NK-92 (cell line): ENCODE data around the gene SLC6A7.

Experiments
- DNase-seq: peaks from one replicate; lab custom pipeline; 2025; ENCODE audit not compliant: unreplicated experiment; lab: John Stamatoyannopoulos, UW

The SLC6A7 gene

DNA sequence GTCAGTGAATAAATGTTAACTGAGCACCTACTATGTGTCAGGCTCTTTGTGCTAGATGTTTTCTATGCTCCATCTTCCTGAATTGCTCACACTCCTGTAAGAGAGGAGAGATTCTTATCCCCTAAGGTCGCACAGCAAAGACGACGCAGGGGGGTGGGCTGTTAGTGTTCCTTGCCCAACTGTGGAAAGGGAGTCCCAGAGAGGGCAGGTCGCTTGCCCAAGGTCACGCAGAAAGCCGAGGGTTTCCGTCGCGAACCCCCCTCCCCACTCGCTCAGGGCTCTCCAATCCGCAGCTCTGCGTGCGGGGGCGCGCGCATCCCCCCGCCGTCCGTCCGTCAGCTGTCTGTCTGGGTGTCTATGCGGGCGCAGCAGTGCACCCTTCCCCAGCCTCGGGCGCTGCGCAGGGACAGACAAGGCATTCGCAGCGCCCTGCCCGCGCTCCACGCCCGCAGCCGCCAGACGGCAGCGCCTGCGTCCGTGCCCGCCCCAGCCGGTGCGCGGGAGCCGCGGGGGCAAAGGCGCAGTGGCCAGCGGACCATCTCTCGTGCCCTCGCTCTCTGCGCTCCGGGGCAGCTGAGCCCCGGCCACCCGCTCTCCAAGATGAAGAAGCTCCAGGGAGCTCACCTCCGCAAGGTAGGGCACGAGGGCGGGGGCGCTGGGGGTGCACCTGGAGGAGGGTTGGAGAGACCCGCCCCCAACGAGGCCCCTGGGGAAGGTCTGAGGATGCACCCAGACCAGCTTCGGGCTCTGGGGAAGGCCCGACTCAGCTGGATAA is at the start of gene SLC6A7:
Gene SLC6A7, plus strand, starts transcription at position 335 of the 775 bp plus-strand sequence. Its CDS starts 266 bp downstream, at position 601.
- no peak for DNase-seq

GRCh38 chr5:150140830-150141229 is 49.0 kb upstream of the SLC6A7 start:
- DNase-seq, result no peak

DNA sequence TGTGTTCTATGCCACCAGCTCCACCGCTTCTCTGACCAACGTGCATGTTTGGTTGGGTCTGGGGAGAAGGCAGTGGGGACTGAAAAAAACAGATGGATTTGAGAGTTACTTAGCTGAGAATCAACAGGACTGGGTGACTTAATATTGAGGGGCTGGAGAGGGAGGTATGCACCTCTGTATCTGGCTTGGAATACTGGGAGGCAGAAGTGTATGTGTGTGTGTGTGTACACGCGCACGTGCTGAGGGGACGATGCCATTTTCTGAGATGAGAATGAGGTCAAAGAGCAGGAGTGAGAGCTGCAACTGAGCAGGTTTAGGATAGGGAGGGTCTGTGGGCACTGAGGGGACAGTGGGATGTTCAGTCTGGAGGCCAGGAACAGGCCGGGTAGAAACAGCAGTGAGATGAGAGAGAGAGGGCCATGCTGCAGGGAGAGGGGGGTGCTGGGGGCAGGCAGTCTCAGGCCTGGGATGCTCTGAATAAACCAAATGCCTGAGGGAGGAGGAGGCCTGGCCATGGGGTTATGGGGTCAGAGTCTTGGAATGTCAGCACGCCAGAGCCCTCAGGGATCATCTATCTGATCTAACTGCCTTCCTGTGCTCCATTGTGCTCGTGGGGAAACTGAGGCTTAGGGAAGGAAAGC is 48.2 kb upstream of the SLC6A7 start:
- DNase-seq, result no peak

DNA sequence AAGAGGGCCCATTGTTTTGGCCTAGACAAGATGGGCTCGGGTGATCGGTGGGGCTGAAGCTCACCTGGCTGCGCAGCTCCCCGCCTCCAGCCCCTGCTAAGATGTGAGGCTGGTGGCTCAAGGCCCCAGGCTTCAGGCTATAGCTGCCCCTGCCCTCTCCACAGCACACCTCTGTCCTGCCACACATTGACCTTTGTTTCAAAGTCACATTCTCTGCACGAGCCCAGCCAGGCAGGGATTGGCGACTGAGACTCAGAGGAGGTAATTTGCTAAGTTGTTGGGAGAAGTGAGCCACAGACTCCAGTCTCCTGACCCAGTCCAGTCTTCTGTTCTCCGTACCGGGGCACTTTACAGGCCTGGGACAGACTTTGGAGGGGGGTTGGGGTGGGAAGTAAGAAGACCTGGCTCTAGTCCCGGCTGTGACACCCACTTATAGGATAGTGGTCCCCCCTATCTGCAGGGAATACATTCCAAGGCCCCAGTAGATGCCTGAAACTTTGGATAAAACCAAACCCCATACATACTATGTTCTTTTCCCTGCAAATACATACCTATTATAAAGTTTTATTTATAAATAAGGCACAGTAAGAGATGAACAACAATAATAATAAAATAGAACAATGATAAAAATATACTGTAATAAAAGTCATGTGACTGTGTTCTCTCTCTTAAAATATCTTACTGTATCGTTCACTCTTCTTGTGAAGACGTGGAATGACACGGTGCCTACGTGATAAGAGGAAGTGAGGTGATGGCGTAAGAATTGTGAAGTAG is 47.5 kb upstream of the SLC6A7 start:
- no peak for DNase-seq

DNA sequence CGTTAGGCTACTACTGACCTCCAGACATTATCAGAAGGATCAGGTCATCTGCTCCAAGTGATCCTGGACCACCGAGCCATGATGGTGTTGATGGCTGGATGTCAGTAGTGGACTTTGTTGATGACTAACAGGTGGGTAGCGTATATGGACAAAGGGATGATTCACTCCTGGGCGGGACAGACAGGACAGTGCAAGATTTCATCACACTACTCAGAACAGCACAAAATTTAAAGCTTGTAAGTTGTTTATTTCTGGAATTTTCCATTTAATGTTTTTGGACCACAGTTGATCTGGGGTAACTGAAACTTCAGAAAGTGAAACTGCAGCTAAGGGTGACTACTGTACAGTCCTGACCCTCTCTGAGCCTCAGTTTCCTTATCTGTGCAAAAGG is 46.9 kb upstream of the SLC6A7 start:
- no peak for DNase-seq

DNA sequence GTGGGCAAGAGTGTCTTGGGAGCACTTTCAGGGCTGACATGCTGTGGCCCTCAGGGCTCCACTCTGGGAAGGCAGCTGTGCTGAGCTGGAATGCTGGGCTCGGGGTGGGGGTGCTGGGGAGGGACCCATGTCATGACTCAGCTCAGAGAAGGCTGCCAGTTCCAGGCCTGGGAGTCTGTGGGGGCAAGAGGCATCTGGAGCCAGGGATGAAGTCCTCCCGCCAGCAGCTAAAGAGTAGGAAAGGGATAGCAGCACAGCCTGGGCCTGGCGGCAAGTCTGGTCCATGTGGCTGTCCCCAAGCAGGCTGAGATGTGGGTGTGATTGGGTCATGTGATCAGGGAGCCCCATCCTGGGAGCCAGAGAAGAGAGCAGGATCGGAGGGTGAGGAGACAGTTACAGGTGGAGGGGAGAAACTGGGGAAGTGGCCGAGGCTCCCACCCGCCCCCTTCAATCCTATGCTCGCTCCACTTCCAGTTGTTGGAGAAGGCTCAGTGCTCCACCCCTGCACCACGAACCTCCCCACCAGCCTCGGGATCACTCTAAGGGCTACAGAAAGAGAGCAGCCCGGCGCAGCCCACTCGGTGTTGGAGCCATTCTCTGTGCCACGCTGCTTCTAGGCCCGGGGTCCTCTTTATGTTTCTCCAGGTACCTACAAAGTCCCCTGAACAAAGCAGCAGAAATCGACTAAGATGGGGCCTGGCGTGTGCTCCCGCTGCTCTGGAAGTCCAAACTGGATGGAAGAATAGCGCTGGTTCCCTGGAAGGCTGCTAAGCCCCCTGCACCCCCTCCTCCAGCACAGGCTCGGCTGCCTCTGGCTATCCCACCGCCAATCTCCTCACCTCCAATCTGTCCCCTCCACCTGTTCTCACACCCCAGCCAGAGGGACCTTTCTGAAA is 46.3 kb upstream of the SLC6A7 start:
- DNase-seq, result no peak

DNA sequence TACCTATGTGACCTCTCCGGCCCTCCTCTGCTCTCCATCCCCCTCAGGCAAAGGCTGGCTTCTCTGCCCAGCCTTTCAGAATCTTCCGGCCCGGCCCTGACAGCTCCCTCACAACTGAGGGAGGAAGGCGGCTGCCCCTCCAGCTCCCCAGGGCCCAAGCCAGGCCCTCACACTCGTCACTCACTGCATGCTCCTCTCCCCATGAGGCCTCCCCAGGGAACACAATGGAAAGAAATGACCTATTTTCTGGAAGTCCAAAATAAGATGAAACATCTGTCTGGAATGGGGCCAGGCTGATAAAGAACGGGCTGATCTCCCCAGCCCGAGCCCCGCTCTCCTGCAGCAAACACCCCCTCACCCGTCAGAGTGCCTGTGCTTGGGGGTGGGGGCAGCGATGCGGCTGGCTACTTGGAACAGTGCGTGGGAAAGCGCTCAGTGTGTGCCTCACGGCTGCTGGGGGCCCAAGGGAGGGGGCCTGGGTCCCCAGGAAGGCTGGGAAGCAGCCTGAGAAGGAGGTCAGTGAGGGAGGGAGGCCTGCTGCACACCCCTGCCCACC is 45.5 kb upstream of the SLC6A7 start:
- no peak for DNase-seq

DNA sequence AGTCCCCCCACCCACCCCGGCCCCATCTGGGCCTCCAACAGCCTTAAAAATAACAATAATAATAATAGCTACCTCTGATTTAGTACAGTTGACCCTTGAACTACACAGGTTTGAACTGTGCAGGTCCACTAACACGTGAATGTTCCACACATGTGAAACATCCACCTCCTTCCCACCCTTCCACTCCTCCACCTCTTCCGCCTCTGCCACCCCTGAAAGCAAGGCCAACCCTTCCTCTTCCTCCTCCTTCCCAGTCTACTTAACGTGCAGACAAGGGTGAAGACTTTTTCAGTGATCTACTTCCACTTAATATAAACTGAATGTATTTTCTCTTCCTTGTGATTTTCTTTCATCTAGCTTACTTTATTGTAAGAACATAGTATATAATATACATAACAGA is 45.0 kb upstream of the SLC6A7 start:
- DNase-seq, result no peak

GRCh38 chr5:150146235-150146634 is 43.6 kb upstream of the SLC6A7 start:
- no peak for DNase-seq

DNA sequence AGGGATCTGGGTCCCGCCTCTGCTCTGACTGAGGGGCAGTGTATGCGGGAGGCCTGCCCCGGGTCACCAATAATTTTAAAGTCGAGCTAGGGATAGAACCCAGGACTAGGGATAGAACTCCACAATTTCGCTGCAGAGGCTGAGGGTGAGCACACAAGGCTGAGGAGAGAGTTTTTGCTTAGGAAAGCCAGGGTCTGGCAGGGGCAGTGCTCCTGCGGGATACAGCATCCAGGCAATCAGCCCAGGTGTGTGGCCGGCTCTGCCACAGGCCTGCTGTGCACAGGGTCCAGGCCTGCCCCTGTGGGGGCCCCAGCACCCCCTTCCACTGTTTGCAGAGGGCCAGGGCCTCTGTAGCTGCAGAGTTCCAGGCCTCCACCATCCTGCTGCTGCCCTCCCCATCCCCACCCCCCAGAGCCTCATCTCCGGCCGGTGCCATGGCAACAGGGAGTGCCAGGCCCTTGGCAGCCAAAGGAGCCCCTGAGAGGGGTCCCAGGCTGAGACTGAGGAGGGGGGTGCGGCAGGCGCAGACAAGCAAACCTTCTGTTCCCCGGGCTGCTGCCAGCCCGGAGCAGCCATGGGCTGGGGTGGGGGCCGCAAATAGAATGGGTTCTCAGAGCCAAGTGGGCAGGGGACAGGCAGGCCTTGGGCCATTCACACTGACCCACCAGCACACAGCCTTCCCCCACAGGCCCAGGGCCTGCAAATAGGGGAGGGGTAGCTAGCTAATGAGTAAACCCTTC is 42.8 kb upstream of the SLC6A7 start:
- DNase-seq, result no peak

DNA sequence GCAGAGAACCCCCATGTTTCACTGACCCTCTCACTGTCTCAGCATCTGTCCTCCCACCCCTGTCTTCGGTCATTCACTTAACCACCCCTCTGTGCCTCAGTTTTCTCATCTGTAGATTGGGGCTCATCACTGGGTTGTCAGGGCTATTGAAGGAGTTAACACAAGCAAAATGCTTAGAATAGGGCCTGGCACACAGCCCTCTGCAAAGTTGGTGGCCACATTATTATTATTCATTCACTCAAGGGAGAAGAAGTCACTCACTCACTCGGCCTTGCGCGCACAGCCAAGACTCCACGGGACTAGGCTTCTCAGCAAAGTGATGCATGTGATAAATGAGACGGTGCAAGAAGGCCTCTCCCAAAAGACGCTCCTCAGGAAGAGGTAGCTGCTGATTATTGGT is 42.2 kb upstream of the SLC6A7 start:
- no peak for DNase-seq

GRCh38 chr5:150148117-150148927 is 41.5 kb upstream of the SLC6A7 start:
- DNase-seq, result no peak

DNA sequence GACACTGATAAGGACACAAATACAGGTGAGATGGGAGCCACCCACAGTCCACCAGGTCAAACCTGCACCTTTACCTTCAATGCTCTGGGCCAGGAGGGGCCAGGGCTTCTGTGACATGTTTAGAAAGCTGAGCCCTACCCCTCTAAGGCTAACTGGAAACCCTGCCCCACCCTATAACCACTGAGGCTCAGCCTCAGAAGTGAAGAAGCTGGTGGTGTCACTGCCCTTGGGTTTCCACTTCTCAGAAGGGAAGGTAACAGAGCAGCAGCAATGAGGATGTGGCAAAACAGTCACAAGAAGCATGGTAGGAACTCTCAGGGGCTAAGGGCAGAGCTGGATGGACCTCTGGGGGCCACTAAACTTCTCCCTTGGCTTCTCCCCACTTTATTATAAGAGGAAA is 40.2 kb upstream of the SLC6A7 start:
- DNase-seq, result no peak

DNA sequence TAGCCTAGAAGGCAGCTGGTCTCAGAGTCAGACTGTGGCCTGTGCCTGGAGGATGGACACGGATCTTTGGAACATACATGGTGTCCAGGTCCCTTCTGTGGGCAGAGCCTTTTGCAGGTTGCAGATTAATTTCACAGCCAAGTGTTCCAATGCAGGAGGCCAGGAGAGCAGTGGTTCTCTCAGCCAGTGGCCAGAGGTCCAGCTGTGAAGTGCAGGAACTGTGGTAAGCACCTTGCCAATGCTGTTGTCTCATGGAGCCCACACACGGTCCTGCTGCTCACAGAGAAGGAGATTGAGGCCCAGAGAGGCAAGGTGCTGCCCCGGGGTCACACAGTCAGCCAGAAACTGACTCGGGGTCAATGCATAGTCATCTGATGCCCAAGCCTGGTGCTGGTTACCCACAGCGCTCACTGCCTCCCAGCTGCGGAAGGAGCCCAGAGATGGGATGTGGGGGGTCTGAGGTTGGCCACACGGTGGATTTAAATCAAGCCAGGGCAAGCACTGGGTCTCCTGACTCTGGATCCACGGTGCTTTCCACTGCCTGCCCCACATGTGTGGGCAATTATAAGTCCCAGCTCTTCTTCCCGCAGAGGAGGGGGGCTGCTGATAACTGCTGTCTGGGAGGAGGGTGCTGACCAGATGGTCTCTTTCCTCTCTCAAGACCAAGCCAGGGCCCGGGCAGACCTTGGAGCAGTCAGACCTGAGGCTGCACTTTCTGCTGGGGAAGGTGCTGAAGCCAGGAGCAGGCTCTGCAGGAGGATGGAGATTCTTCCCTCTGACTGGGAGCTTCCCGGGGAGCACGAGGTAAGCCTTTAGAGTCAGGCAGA is 37.0 kb upstream of the SLC6A7 start:
- DNase-seq, result no peak

- no peak for DNase-seq
Observed at GRCh38 chr5:150153483-150153882, 36.4 kb upstream of the SLC6A7 start.

DNA sequence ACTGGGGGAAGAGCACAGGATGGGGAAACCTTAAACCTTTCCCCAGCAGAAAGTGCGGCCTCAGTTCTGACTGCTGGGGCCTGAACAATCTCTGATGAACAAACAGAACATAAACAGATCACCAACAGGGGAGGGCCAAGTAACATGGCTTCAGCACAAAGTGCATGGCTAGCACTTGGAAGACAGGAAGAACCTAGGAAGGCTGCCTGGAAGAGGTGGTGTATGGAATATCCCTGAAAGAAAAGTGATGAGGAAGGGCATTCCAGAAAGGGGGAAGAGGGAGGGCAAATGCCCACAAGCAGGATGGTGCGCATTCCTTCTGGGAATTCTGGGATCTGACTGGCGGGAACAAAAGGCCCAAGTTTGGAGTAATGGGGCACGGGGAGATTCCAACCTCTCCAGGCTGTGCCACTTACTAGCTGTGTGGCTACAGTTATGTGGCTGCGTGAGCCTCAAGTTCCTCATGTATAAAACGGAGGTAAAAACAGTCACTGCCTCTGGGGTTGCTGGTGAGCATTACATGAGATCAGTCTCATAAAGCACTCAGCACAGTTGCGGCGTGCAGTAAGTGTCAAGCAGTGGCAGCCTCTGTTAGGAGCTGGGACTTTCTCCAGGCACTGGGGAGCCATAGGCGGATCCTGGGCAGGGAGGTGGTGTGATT is 35.8 kb upstream of the SLC6A7 start:
- no peak for DNase-seq

GRCh38 chr5:150154618-150155128 is 35.2 kb upstream of the SLC6A7 start:
- no peak for DNase-seq
